C1 segment of cervical spinal cord (tissue), 14 donors: ENCODE results near the gene CDYL.

ENCODE experiments used
- DNase-seq, 14 donors: peaks; one replicate each; lab custom pipeline; 2025; lab: John Stamatoyannopoulos, UW

CDYL gene

GRCh38 chr6:4932228-4932903 lies 156.2 kb downstream of the CDYL start:
- DNase-seq = no peak

- DNase-seq = no peak
Observed at GRCh38 chr6:4935486-4935885, 159.3 kb downstream of the CDYL start.

- DNase-seq = peak in 1 of 14 donors; percentile 10
Observed at GRCh38 chr6:4935975-4936680, 159.9 kb downstream of the CDYL start.

GRCh38 chr6:4936681-4937041 lies 160.5 kb downstream of the CDYL start:
- DNase-seq = peak in 1 of 14 donors; percentile 28

- no peak for DNase-seq
Observed at GRCh38 chr6:4937414-4937813, 161.2 kb downstream of the CDYL start.

GRCh38 chr6:4939241-4939640 lies 163.0 kb downstream of the CDYL start:
- no peak for DNase-seq

- DNase-seq = no peak
Observed at GRCh38 chr6:4940416-4940815, 164.2 kb downstream of the CDYL start.

GRCh38 chr6:4941782-4942672 lies 165.8 kb downstream of the CDYL start:
- DNase-seq = peak in 2 of 14 donors; percentile 5

GRCh38 chr6:4942673-4943009 lies 166.4 kb downstream of the CDYL start:
- DNase-seq = no peak

- no peak for DNase-seq
Observed at GRCh38 chr6:4943716-4944115, 167.5 kb downstream of the CDYL start.

- no peak for DNase-seq
Observed at GRCh38 chr6:4944325-4944724, 168.1 kb downstream of the CDYL start.

- no peak for DNase-seq
Observed at GRCh38 chr6:4946521-4946920, 170.3 kb downstream of the CDYL start.

GRCh38 chr6:4947716-4948115 lies 171.5 kb downstream of the CDYL start:
- no peak for DNase-seq

GRCh38 chr6:4948781-4949450 lies 172.7 kb downstream of the CDYL start:
- no peak for DNase-seq

GRCh38 chr6:4950076-4950475 lies 173.9 kb downstream of the CDYL start:
- no peak for DNase-seq

GRCh38 chr6:4950836-4951533 lies 174.8 kb downstream of the CDYL start:
- no peak for DNase-seq

- no peak for DNase-seq
Observed at GRCh38 chr6:4953440-4953839, 177.2 kb downstream of the CDYL start.

- no peak for DNase-seq
Observed at GRCh38 chr6:4956625-4957024, 180.4 kb downstream of the CDYL start.

- DNase-seq = no peak
Observed at GRCh38 chr6:4957521-4958231, 181.5 kb downstream of the CDYL start.

- no peak for DNase-seq
Observed at GRCh38 chr6:4958624-4959023, 182.4 kb downstream of the CDYL start.
